Measurements from ENCODE around the gene SCEL.

SCEL gene

GRCh38 chr13:77687799-77688198 lies 152.3 kb downstream of the SCEL start:
- no peak for DNase-seq

GRCh38 chr13:77691871-77692270 lies 156.4 kb downstream of the SCEL start:
- no peak for DNase-seq

DNA sequence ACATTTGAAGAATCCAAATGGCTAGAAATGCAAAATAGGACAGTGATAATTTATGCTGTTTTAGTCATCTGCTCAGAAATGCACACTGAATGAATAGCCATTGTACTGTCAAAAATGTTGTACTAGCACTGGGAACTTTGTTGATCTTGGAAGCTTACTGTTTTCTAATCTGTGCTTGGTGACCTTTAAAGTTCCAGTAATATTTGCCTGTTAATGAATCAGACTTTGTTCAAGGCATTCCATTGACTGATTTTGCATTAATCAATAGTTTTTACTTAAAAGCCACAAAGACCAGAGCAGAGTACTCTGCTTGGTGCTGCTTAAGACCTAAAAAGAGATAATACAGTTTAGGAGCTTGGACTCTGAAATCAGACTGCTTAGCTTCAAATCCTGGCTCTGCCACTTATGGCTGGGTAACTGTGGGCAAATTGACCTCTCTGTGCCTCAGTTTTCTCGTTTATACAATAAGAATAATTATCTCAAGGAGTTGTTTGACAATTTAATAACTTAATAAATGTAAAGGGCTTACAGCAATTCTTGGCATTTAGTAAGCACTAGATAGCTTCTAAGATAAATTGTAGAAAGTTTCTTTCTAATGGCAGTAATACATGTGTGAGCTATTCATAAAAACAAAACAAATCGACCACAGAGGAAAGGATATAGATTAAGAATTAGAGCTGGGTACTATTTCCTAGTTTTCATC lies 157.4 kb downstream of the SCEL start:
- no peak for DNase-seq

GRCh38 chr13:77693449-77693940 lies 158.0 kb downstream of the SCEL start:
- DNase-seq = no peak

All from inflammatory macrophage treated with lipopolysaccharide for 1 hour (primary cell).